Endothelial cell of umbilical vein (primary cell): ENCODE data around the gene COPZ2. TPM values are rescaled to one million over a fixed set of nuclear protein-coding genes. Genes with fewer than 3 reads are reported as not detected.
A peak's percentile ranks its signal among the peaks of the same experiment; 100 is the strongest.

Experiments used
- BruUV-seq: library from RNA; stranded (reverse); fragments of 400-500 nt; replicated peaks from 2 replicates; lab custom pipeline; 2021; lab: Mats Ljungman, UMichigan
- CTCF ChIA-PET: fragments of 300-600, 350-600 bp; sonication (Branson Sonifier 250); formaldehyde crosslinking; loops from one replicate; lab custom pipeline; 2021; ENCODE audit warnings: antibody characterized with exemption, inconsistent platforms; lab: Charles Lee
- POLR2A ChIA-PET: fragments of 300-600, 350-600 bp; sonication (Branson Sonifier 250); formaldehyde crosslinking; loops from one replicate; lab custom pipeline; 2021; ENCODE audit warnings: antibody characterized with exemption, inconsistent platforms; lab: Charles Lee
- DNase-seq: peaks from one replicate; pipeline ENCODE4 v3.0.0-alpha.2; 2011; ENCODE audit warnings: low read depth, low spot score
- FAIRE-seq: peaks from 2 replicates; lab custom pipeline; 2011; peaks lifted over from hg19 to GRCh38; lab: Jason Lieb, UNC
- H2AFZ ChIP-seq: 2 replicates; pipeline ENCODE4 v1.6.0; 2012; ENCODE audit warnings: low read depth, low read length, control low read depth, inconsistent platforms
- H3K27ac ChIP-seq: 2 replicates; pipeline ENCODE4 v1.5.1; 2011; ENCODE audit warnings: low read depth, mild to moderate bottlenecking, control low read depth, low read length, moderate library complexity; ENCODE audit not compliant: insufficient read depth
- H3K27me3 ChIP-seq, 2 experiments: 2 replicates each; pipeline versions ENCODE4 v1.6.0 to v1.6.1; 2011; ENCODE audit warnings: low read length in 2 of 2, mixed read lengths in 1 of 2; ENCODE audit not compliant: control insufficient read depth in 2 of 2, insufficient read depth in 2 of 2
- H3K36me3 ChIP-seq, 2 experiments: 2 replicates in 1 of 2; 3 replicates in 1 of 2; pipeline ENCODE4 v1.5.1; 2011; ENCODE audit warnings: low read length in 2 of 2, mild to moderate bottlenecking in 1 of 2, moderate library complexity in 1 of 2; ENCODE audit not compliant: control insufficient read depth in 2 of 2, insufficient read depth in 2 of 2; ENCODE audit errors: extremely low read depth in 1 of 2
- H3K4me1 ChIP-seq: 3 replicates; pipeline ENCODE4 v1.5.1; 2011; ENCODE audit warnings: mild to moderate bottlenecking, low read length; ENCODE audit not compliant: control insufficient read depth, insufficient read depth; ENCODE audit errors: extremely low read depth
- H3K4me2 ChIP-seq: 2 replicates; pipeline ENCODE4 v1.6.1; 2011; ENCODE audit warnings: low read length, control low read depth, mixed read lengths; ENCODE audit not compliant: insufficient read depth
- H3K4me3 ChIP-seq, 3 experiments: fragments of 200-600 bp in 1 of 3; sonication (generic), shearing (Covaris generic) in 1 of 3; replicated peaks in 1 of 3; 2 replicates each; pipeline ENCODE4 v1.5.1; 2011 to 2016; ENCODE audit warnings: control low read depth in 3 of 3, low read length in 3 of 3, mild to moderate bottlenecking in 2 of 3, inconsistent platforms in 1 of 3, low read depth in 1 of 3, moderate library complexity in 1 of 3; ENCODE audit not compliant: insufficient read depth in 1 of 3
- H3K79me2 ChIP-seq: 2 replicates; pipeline ENCODE4 v1.6.0; 2012; ENCODE audit warnings: low read length, inconsistent platforms; ENCODE audit not compliant: control insufficient read depth, insufficient read depth
- H3K9ac ChIP-seq: replicated peaks from 2 replicates; pipeline ENCODE3; 2011; ENCODE audit warnings: low read length, control low read depth; ENCODE audit not compliant: insufficient read depth; ENCODE audit errors: extremely low read depth
- H3K9me1 ChIP-seq: replicated peaks from 3 replicates; pipeline ENCODE4 v1.6.0; 2011; ENCODE audit warnings: mild to moderate bottlenecking, low read length; ENCODE audit not compliant: control insufficient read depth, insufficient read depth; ENCODE audit errors: extremely low read depth
- H3K9me3 ChIP-seq: replicated peaks from 2 replicates; pipeline ENCODE4 v1.5.1; 2012; ENCODE audit warnings: low read length, inconsistent platforms; ENCODE audit not compliant: control insufficient read depth, insufficient read depth
- H4K20me1 ChIP-seq: replicated peaks from 2 replicates; pipeline ENCODE3; 2011; ENCODE audit warnings: mild to moderate bottlenecking, low read length; ENCODE audit not compliant: control insufficient read depth, insufficient read depth; ENCODE audit errors: extremely low read depth
- CTCF ChIP-seq, 2 donors: IDR thresholded peaks; 1 replicate in 1 of 2; 2 replicates in 1 of 2; pipeline ENCODE4 v1.5.1; 2011; ENCODE audit warnings: low read length in 2 of 2, mild to moderate bottlenecking in 2 of 2, moderate library complexity in 2 of 2, control low read depth in 1 of 2, inconsistent platforms in 1 of 2, low read depth in 1 of 2; ENCODE audit not compliant: insufficient read depth in 1 of 2; ENCODE audit errors: extremely low read depth in 1 of 2
- EZH2 ChIP-seq: IDR thresholded peaks from 2 replicates; pipeline ENCODE4 v1.6.1; 2012; ENCODE audit warnings: borderline replicate concordance, low read depth, mild to moderate bottlenecking, moderate library complexity, low read length, inconsistent platforms; ENCODE audit not compliant: severe bottlenecking
- FOS ChIP-seq: IDR thresholded peaks from 2 replicates; pipeline ENCODE4 v1.6.1; 2011; ENCODE audit warnings: mild to moderate bottlenecking, low read length, moderate library complexity, borderline replicate concordance; ENCODE audit not compliant: insufficient read depth
- GATA2 ChIP-seq: IDR thresholded peaks from 2 replicates; pipeline ENCODE4 v1.7.0; 2011; ENCODE audit warnings: low read depth, mild to moderate bottlenecking, moderate library complexity, mixed read lengths, low read length; ENCODE audit not compliant: insufficient read length, insufficient read depth
- JUN ChIP-seq: IDR thresholded peaks from 2 replicates; pipeline ENCODE4 v1.6.1; 2011; ENCODE audit warnings: borderline replicate concordance, low read depth; ENCODE audit not compliant: insufficient read length, insufficient read depth
- MAX ChIP-seq: IDR thresholded peaks from 2 replicates; pipeline ENCODE4 v1.6.1; 2011; ENCODE audit not compliant: insufficient read depth, insufficient read length
- MYC ChIP-seq: IDR thresholded peaks from one replicate; pipeline ENCODE4 v1.6.1; 2011; ENCODE audit warnings: mild to moderate bottlenecking, low read depth, low read length
- POLR2A ChIP-seq: IDR thresholded peaks from 2 replicates; pipeline ENCODE4 v1.6.1; 2012; ENCODE audit warnings: low read depth, mild to moderate bottlenecking, control low read depth, low read length
- POLR2AphosphoS5 ChIP-seq: IDR thresholded peaks from 2 replicates; pipeline ENCODE4 v1.6.1; 2012; ENCODE audit warnings: low read depth, mild to moderate bottlenecking, control low read depth, low read length, moderate library complexity; ENCODE audit not compliant: insufficient read depth
- dilution Hi-C: fragments of 300-500 bp; cut with MboI; formaldehyde crosslinking; loops from one replicate; pipeline ENCODE4 v1.15.0; 2019; ENCODE audit warnings: low sequenced_read_pairs; ENCODE audit not compliant: extremely low pct_ligation_motif_present
- intact Hi-C: fragments of 100-400 bp; cut with micrococcal nuclease; formaldehyde crosslinking; loops from one replicate; pipeline ENCODE4 v1.10.0; 2022
- polyA plus RNA-seq, 4 experiments: library from polyadenylated mRNA; depleted of rRNA in 3 of 4; stranded (reverse) in 3 of 4; unstranded in 1 of 4; fragments of >200 nt; gene quantifications; 2 replicates each; pipeline versions ENCODE4 v1.2.1 to v1.2.3, GENCODE V29; 2011 to 2012; ENCODE audit warnings: missing spikeins in 1 of 4
- total RNA-seq: library from RNA; stranded (reverse); gene quantifications from 2 replicates; pipeline ENCODE4 v1.2.3, GENCODE V29; 2021

Gene COPZ2
- total and polyA plus RNA-seq, 2 donors (not counting 3 experiments of a cell fraction or from before 2014, with no cell fraction given): 16.3 to 28.1 TPM

- peak overlapping the region; percentile 83 for H3K9ac ChIP-seq
- no peak for DNase-seq
- CTCF ChIA-PET: interaction anchor here (0.9 to 4.0 kb wide), 4 partner anchors 9 to 56 kb away, joined by 3 to 20 read pairs (median 8); no protein-coding TSS in a partner anchor
Measured at GRCh38 chr17:48002916-48003416, 34.6 kb downstream of the COPZ2 start.

More at GRCh38 chr17:48002916-48003416, 34.6 kb downstream of the COPZ2 start:
- peaks cover 30% of the 10 kb centered on the region for H3K4me1 ChIP-seq
- H3K4me2 ChIP-seq: peak overlapping the region; percentile 56
- no peaks in the 10 kb centered on the region for H3K79me2 ChIP-seq
- dilution Hi-C loops (no loop called here), intact Hi-C loops (loop anchor here (2.0 kb wide), 1 partner anchor 16 kb away; no protein-coding TSS in a partner anchor)
- no peak overlapping the region for H3K4me3 ChIP-seq
- no peaks in the 10 kb centered on the region for H3K9me3 ChIP-seq
- no peaks in the 10 kb centered on the region for H3K9me1 ChIP-seq
- FAIRE-seq: no peak
- TF ChIP-seq POLR2A: no peak
- TF ChIP-seq MYC: no peak
- no peak for TF ChIP-seq MAX
- TF ChIP-seq POLR2AphosphoS5: no peak
- TF ChIP-seq CTCF (IDR thresholded peaks at IDR 0.05; ENCODE audit: extremely low read depth in 1 of 2, insufficient read depth in 1 of 2, low read depth in 1 of 2, low read length in 2 of 2): no peak
- no peak for TF ChIP-seq FOS
- no peak for TF ChIP-seq JUN
- TF ChIP-seq GATA2: no peak
- no peak for TF ChIP-seq EZH2
- no peaks in the 10 kb centered on the region for H4K20me1 ChIP-seq
- POLR2A ChIA-PET: interaction anchor here (0.9 kb wide), 1 partner anchor 8 kb away, joined by 5 read pairs; no protein-coding TSS in a partner anchor
- TSS peak; percentile 75 for BruUV-seq
- H3K27ac ChIP-seq: peak overlapping the region; percentile 84
- no peaks in the 10 kb centered on the region for H3K36me3 ChIP-seq
- no peaks in the 10 kb centered on the region for H3K27me3 ChIP-seq
- peak overlapping the region; percentile 75 for H2AFZ ChIP-seq
